Measurements from ENCODE around the gene LCA5L. TPM values are rescaled to one million over a fixed set of nuclear protein-coding genes. Genes with fewer than 3 reads are reported as not detected.

Gene LCA5L
- total and polyA plus RNA-seq, 10 of the 15 experiments (the other 5 are each of a cell fraction or from before 2014, with no cell fraction given): 0.18 to 0.55 (median 0.27) TPM; not detected in 2

GRCh38 chr21:39397646-39398385 lies 47.8 kb downstream of the LCA5L start:
- H3K9ac ChIP-seq (ENCODE audit: control insufficient read depth, insufficient read depth, low read length): no peak overlapping the region
- no peak for FAIRE-seq

More at GRCh38 chr21:39397646-39398385, 47.8 kb downstream of the LCA5L start:
- POLR2A ChIA-PET: interaction anchor here (0.7 kb wide), 1 partner anchor 39 kb away, joined by 6 read pairs; no protein-coding TSS in a partner anchor
- Histone ChIP-seq H3K36me3 (ENCODE audit: control insufficient read depth in 2 of 2, insufficient read depth in 2 of 2, low read length in 1 of 2) (peaks cover 4 to 8% of the 10 kb centered on the region in 2 experiments; a peak in 2 of 4 replicates), H3K9me3 (replicated peaks; ENCODE audit: control insufficient read depth, insufficient read depth, low read length) (no peaks in the 10 kb centered on the region), H3K27me3 (replicated peaks in 1 of 2; ENCODE audit: control insufficient read depth in 2 of 2, insufficient read depth in 2 of 2, low read length in 1 of 2) (no peaks in the 10 kb centered on the region), H3K4me2 (ENCODE audit: control insufficient read depth, insufficient read depth) (no peak overlapping the region), H3K4me1 (ENCODE audit: control insufficient read depth, insufficient read depth, low read length) (no peaks in the 10 kb centered on the region), H4K20me1 (ENCODE audit: control insufficient read depth, insufficient read depth) (no peaks in the 10 kb centered on the region), H2AFZ (ENCODE audit: control insufficient read depth, low read depth, low read length) (no peak overlapping the region), H3K79me2 (ENCODE audit: control insufficient read depth, insufficient read depth, low read length) (no peaks in the 10 kb centered on the region), H3K27ac (ENCODE audit: control insufficient read depth, insufficient read depth) (no peak overlapping the region), H3K4me3 (no peak overlapping the region)
- BruUV-seq (replicated peaks): no TSS peak
- ATAC-seq: no peak
- intact Hi-C loops (cut with micrococcal nuclease; ENCODE audit: unreplicated experiment): no loop called here
- CTCF ChIA-PET: interaction anchor here (1.5 to 1.7 kb wide), 2 partner anchors 43 to 46 kb away, joined by 3 read pairs; no protein-coding TSS in a partner anchor
- WGBS (ENCODE audit: insufficient coverage, insufficient replicate concordance, low lambda C conversion rate, missing lambda C conversion rate): 96% methylated on average over 11 of the region's 11 CpGs
- RAD21 ChIA-PET (ENCODE audit: unreplicated experiment): no interaction called here
- in situ Hi-C loops (cut with MboI): no loop called here
- SMC1A ChIA-PET (ENCODE audit: uncharacterized antibody, unreplicated experiment): interaction anchor here (1.2 kb wide), 1 partner anchor 17 kb away, joined by 3 read pairs; a partner anchor contains a TSS
- no peak for DNase-seq (ENCODE audit: low read depth, low spot score)
- no peak for TF ChIP-seq NFIC (IDR thresholded peaks at IDR 0.05; ENCODE audit: low read depth, low read length)
- no peak for TF ChIP-seq JUNB (IDR thresholded peaks at IDR 0.05)
- no peak for TF ChIP-seq ZBTB40 (IDR thresholded peaks at IDR 0.05; ENCODE audit: borderline replicate concordance)
- no peak for TF ChIP-seq KAT2A (conservative IDR thresholded peaks at IDR 0.05; ENCODE audit: control insufficient read depth, low read depth, low read length)
- TF ChIP-seq POU2F2 (IDR thresholded peaks at IDR 0.05; ENCODE audit: borderline replicate concordance, low read depth, low read length): no peak
- no peak for TF ChIP-seq DPF2 (IDR thresholded peaks at IDR 0.05)
- TF ChIP-seq POLR2AphosphoS5 (IDR thresholded peaks at IDR 0.05; ENCODE audit: low read length): no peak
- no peak for TF ChIP-seq TCF7 (IDR thresholded peaks at IDR 0.05; ENCODE audit: borderline replicate concordance)
- no peak for TF ChIP-seq POLR2A (IDR thresholded peaks at IDR 0.05; ENCODE audit: low read depth, low read length)
- no peak for TF ChIP-seq MTA3 (IDR thresholded peaks at IDR 0.05; ENCODE audit: borderline replicate concordance, low read length)
- TF ChIP-seq SRF (IDR thresholded peaks at IDR 0.05; ENCODE audit: low read depth in 2 of 2, low read length in 2 of 2): no peak
- TF ChIP-seq IKZF2 (IDR thresholded peaks at IDR 0.05): no peak
- TF ChIP-seq CBFB (IDR thresholded peaks at IDR 0.05; ENCODE audit: low read depth): no peak
- TF ChIP-seq TAF1 (IDR thresholded peaks at IDR 0.05; ENCODE audit: borderline replicate concordance, low read depth, low read length): no peak
- TF ChIP-seq, protein P1, sequence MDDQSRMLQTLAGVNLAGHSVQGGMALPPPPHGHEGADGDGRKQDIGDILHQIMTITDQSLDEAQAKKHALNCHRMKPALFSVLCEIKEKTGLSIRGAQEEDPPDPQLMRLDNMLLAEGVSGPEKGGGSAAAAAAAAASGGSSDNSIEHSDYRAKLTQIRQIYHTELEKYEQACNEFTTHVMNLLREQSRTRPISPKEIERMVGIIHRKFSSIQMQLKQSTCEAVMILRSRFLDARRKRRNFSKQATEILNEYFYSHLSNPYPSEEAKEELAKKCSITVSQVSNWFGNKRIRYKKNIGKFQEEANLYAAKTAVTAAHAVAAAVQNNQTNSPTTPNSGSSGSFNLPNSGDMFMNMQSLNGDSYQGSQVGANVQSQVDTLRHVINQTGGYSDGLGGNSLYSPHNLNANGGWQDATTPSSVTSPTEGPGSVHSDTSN (IDR thresholded peaks at IDR 0.05; ENCODE audit: insufficient replicate concordance, low read depth, low read length): no peak

Measured in GM12878 (cell line).